SK-N-SH (cell line): Measurements from ENCODE around the gene ACER2. TPM values are rescaled to one million over a fixed set of nuclear protein-coding genes. Genes with fewer than 3 reads are reported as not detected.
"Not testable (repeated sequence)": the region's sequence is repeated elsewhere in the genome, so short reads cannot be mapped to it uniquely, and the experiment has no call there.

ENCODE experiments used
- CTCF ChIA-PET: fragments of 300-600, 350-600 bp; formaldehyde crosslinking; extraction: SDS; loops from one replicate; lab custom pipeline; 2021; lab: Yijun Ruan, JAX
- POLR2A ChIA-PET: fragments of 350-600 bp; sonication (Branson Sonifier 250); formaldehyde crosslinking; extraction: SDS; loops from one replicate; lab custom pipeline; 2020; ENCODE audit warnings: antibody characterized with exemption, inconsistent platforms; lab: Yijun Ruan, JAX
- DNase-seq: peaks from one replicate; pipeline ENCODE4 v3.0.0; 2012
- H2AFZ ChIP-seq: fragments of 200-600 bp; sonication (generic); 2 replicates; pipeline ENCODE4 v1.8.1; 2016; ENCODE audit warnings: antibody characterized with exemption, mild to moderate bottlenecking, low read depth
- H3F3A ChIP-seq: fragments of 200-600 bp; sonication (generic); replicated peaks from 2 replicates; pipeline ENCODE3; 2016; ENCODE audit warnings: antibody characterized with exemption, mild to moderate bottlenecking; ENCODE audit not compliant: insufficient read depth
- H3K27ac ChIP-seq, 2 experiments: fragments of 200-500 bp in 1 of 2; fragments of 200-600 bp in 1 of 2; sonication (Bioruptor generic) in 1 of 2; sonication (generic), shearing (Covaris generic) in 1 of 2; 2 replicates each; pipeline versions ENCODE4 v1.5.1 to v1.6.1; 2014 to 2016; ENCODE audit warnings: low read depth in 2 of 2, inconsistent platforms in 1 of 2, low read length in 1 of 2, mild to moderate bottlenecking in 1 of 2, mixed read lengths in 1 of 2
- H3K27me3 ChIP-seq: fragments of 200-600 bp; sonication (generic), shearing (Covaris generic); 2 replicates; pipeline ENCODE4 v1.6.1; 2016; ENCODE audit warnings: mixed run types; ENCODE audit not compliant: insufficient read depth
- H3K36me3 ChIP-seq, 2 experiments: fragments of 200-500 bp in 1 of 2; fragments of 200-600 bp in 1 of 2; sonication (Bioruptor generic) in 1 of 2; sonication (generic) in 1 of 2; replicated peaks in 1 of 2; 2 replicates each; pipeline versions ENCODE3 to v1.5.1; 2014 to 2016; ENCODE audit warnings: low read length in 1 of 2, mild to moderate bottlenecking in 1 of 2; ENCODE audit not compliant: insufficient read depth in 2 of 2, control insufficient read depth in 1 of 2
- H3K4me1 ChIP-seq, 2 experiments: fragments of 200-500 bp in 1 of 2; fragments of 200-600 bp in 1 of 2; sonication (Bioruptor generic) in 1 of 2; sonication (generic), shearing (Covaris generic) in 1 of 2; 2 replicates each; pipeline versions ENCODE4 v1.5.1 to v1.6.1; 2014 to 2016; ENCODE audit warnings: low read depth in 1 of 2, low read length in 1 of 2, mixed run types in 1 of 2; ENCODE audit not compliant: insufficient read depth in 2 of 2, control insufficient read depth in 1 of 2
- H3K4me2 ChIP-seq: fragments of 200-600 bp; sonication (generic), shearing (Covaris generic); 2 replicates; pipeline ENCODE4 v1.6.1; 2017; ENCODE audit warnings: mixed run types
- H3K4me3 ChIP-seq, 2 experiments: fragments of 200-500 bp in 1 of 2; fragments of 200-600 bp in 1 of 2; sonication (Bioruptor generic) in 1 of 2; sonication (generic), shearing (Covaris generic) in 1 of 2; 2 replicates each; pipeline versions ENCODE4 v1.5.1 to v1.8.1; 2014 to 2016; ENCODE audit warnings: low read depth in 2 of 2, inconsistent platforms in 1 of 2, low read length in 1 of 2, mild to moderate bottlenecking in 1 of 2, mixed read lengths in 1 of 2, moderate library complexity in 1 of 2
- H3K79me2 ChIP-seq: fragments of 200-600 bp; sonication (generic); 2 replicates; pipeline ENCODE4 v1.8.1; 2017; ENCODE audit warnings: mild to moderate bottlenecking; ENCODE audit not compliant: insufficient read depth
- H3K9ac ChIP-seq: fragments of 200-600 bp; sonication (generic); 2 replicates; pipeline ENCODE4 v1.6.1; 2017; ENCODE audit warnings: mixed run types
- H3K9me2 ChIP-seq: fragments of 200-600 bp; sonication (generic); 2 replicates; pipeline ENCODE4 v1.6.1; 2017; ENCODE audit warnings: mixed run types
- H3K9me3 ChIP-seq: fragments of 200-600 bp; sonication (generic); 2 replicates; pipeline ENCODE4 v1.6.1; 2017; ENCODE audit warnings: mixed run types, mild to moderate bottlenecking, moderate library complexity
- H4K20me1 ChIP-seq: fragments of 200-600 bp; sonication (generic); 2 replicates; pipeline ENCODE4 v1.6.1; 2017; ENCODE audit warnings: mild to moderate bottlenecking, mixed run types; ENCODE audit not compliant: insufficient read depth
- ELF1 ChIP-seq: IDR thresholded peaks from 2 replicates; pipeline ENCODE4 v1.4.0; 2012
- EZH2phosphoT487 ChIP-seq: fragments of 200-600 bp; sonication (generic); IDR thresholded peaks from 2 replicates; pipeline ENCODE4 v1.6.1; 2017; ENCODE audit warnings: low read depth, mixed run types, mild to moderate bottlenecking, antibody characterized with exemption, moderate library complexity, borderline replicate concordance
- FOXJ3 ChIP-seq: sonication (generic); formaldehyde crosslinking; IDR thresholded peaks from 2 replicates; pipeline ENCODE4 v1.5.1; 2020; ENCODE audit warnings: mild to moderate bottlenecking, missing genetic modification reagents
- FOXM1 ChIP-seq: IDR thresholded peaks from 2 replicates; pipeline ENCODE4 v1.4.0; 2012; ENCODE audit warnings: low read depth, mild to moderate bottlenecking
- GATA2 ChIP-seq: sonication (generic); formaldehyde crosslinking; IDR thresholded peaks from 2 replicates; pipeline ENCODE4 v1.5.0; 2020; ENCODE audit warnings: mild to moderate bottlenecking, missing genetic modification reagents
- IRF3 ChIP-seq: fragments of 150-350 bp; IDR thresholded peaks from 2 replicates; pipeline ENCODE4 v1.6.1; 2016; ENCODE audit warnings: mild to moderate bottlenecking, low read depth, low read length
- MEF2A ChIP-seq: IDR thresholded peaks from 2 replicates; pipeline ENCODE4 v1.4.0; 2012; ENCODE audit warnings: low read depth, borderline replicate concordance
- NFIC ChIP-seq: IDR thresholded peaks from 2 replicates; pipeline ENCODE4 v1.4.0; 2012; ENCODE audit warnings: borderline replicate concordance
- NRF1 ChIP-seq: IDR thresholded peaks from 2 replicates; pipeline ENCODE4 v1.6.1; 2012; ENCODE audit warnings: low read depth, mild to moderate bottlenecking, low read length
- PBX3 ChIP-seq: IDR thresholded peaks from 2 replicates; pipeline ENCODE4; 2012
- POLR2AphosphoS5 ChIP-seq: IDR thresholded peaks from 2 replicates; pipeline ENCODE4 v1.6.1; 2012; ENCODE audit warnings: low read depth, low read length
- REST ChIP-seq: IDR thresholded peaks from 2 replicates; pipeline ENCODE4 v1.6.1; 2012; ENCODE audit warnings: mild to moderate bottlenecking, low read depth, low read length, moderate library complexity
- RXRA ChIP-seq: IDR thresholded peaks from 2 replicates; pipeline ENCODE4 v1.4.0; 2012; ENCODE audit warnings: low read depth, mild to moderate bottlenecking, borderline replicate concordance
- SIN3A ChIP-seq: IDR thresholded peaks from 2 replicates; pipeline ENCODE4 v1.6.1; 2012; ENCODE audit warnings: low read depth, mild to moderate bottlenecking, low read length, moderate library complexity, borderline replicate concordance
- TAF1 ChIP-seq: IDR thresholded peaks from 2 replicates; pipeline ENCODE4 v1.6.1; 2012; ENCODE audit warnings: low read depth, mild to moderate bottlenecking, low read length, moderate library complexity, borderline replicate concordance
- TCF12 ChIP-seq: IDR thresholded peaks from 2 replicates; pipeline ENCODE4 v1.4.0; 2012
- USF2 ChIP-seq: fragments of 150-350 bp; IDR thresholded peaks from 2 replicates; pipeline ENCODE4 v1.6.1; 2017; ENCODE audit warnings: antibody characterized with exemption, low read length, low read depth, borderline replicate concordance
- YY1 ChIP-seq: IDR thresholded peaks from 2 replicates; pipeline ENCODE4 v1.4.0; 2012; ENCODE audit warnings: low read depth, mild to moderate bottlenecking
- WGBS: methylation state at CpG from one replicate; pipeline ENCODE4 v1.1.6; 2017; ENCODE audit warnings: low lambda C conversion rate; 5-methylcytosine and 5-hydroxymethylcytosine counted together
- polyA plus RNA-seq, 3 experiments: library from polyadenylated mRNA; depleted of rRNA; stranded (reverse); fragments of >200 nt; gene quantifications; 2 replicates each; pipeline ENCODE4 v1.2.3, GENCODE V29; 2012

The ACER2 gene
- polyA plus RNA-seq, 1 of the 3 experiments (the other 2 are of a cell fraction) = 1.3 TPM

GRCh38 chr9:19397845-19398244 is 11.0 kb upstream of the ACER2 start:
- Histone ChIP-seq H3K9me2 (no peaks in the 10 kb centered on the region), H3K36me3 (peaks cover 0 to 1% of the 10 kb centered on the region in 2 experiments), H3F3A (no peaks in the 10 kb centered on the region), H3K27me3 (no peaks in the 10 kb centered on the region; the same call in 1 of the 2 replicates), H2AFZ (no peak overlapping the region), H3K27ac (no peak overlapping the region), H3K9ac (no peak overlapping the region), H3K79me2 (no peaks in the 10 kb centered on the region), H3K4me3 (no peak overlapping the region), H4K20me1 (no peaks in the 10 kb centered on the region), H3K9me3 (no peaks in the 10 kb centered on the region), H3K4me1 (no peaks in the 10 kb centered on the region), H3K4me2 (no peak overlapping the region)
- ChIA-PET CTCF (no interaction called here), POLR2A (no interaction called here)
- DNase-seq = no peak
- 13% methylated on average over 1 of the region's 1 CpG for WGBS
- no peak for TF ChIP-seq FOXJ3 (CRISPR knock-in tag)
- TF ChIP-seq SIN3A = no peak
- no peak for TF ChIP-seq EZH2phosphoT487
- no peak for TF ChIP-seq NRF1
- TF ChIP-seq IRF3 = no peak
- no peak for TF ChIP-seq USF2
- TF ChIP-seq FOXM1 = no peak
- TF ChIP-seq TCF12 = no peak
- no peak for TF ChIP-seq PBX3
- no peak for TF ChIP-seq RXRA
- no peak for TF ChIP-seq NFIC
- no peak for TF ChIP-seq YY1
- no peak for TF ChIP-seq POLR2AphosphoS5
- TF ChIP-seq ELF1 = no peak
- no peak for TF ChIP-seq REST
- TF ChIP-seq MEF2A = no peak
- TF ChIP-seq TAF1 = no peak
- no peak for TF ChIP-seq GATA2 (CRISPR knock-in tag)

- H4K20me1 ChIP-seq, CTCF ChIA-PET, H3K4me1 ChIP-seq, H3K27ac ChIP-seq, H3F3A ChIP-seq, DNase-seq, H3K36me3 ChIP-seq, POLR2A ChIA-PET, H3K27me3 ChIP-seq, H2AFZ ChIP-seq, H3K9ac ChIP-seq, H3K4me3 ChIP-seq, H3K9me3 ChIP-seq, H3K79me2 ChIP-seq, H3K4me2 ChIP-seq, H3K9me2 ChIP-seq: not testable (repeated sequence)
- 85% methylated on average over 4 of the region's 4 CpGs for WGBS
Measured at GRCh38 chr9:19403231-19403630, 5.6 kb upstream of the ACER2 start.
